ENCODE data around the gene SACM1L.

The SACM1L gene

DNA sequence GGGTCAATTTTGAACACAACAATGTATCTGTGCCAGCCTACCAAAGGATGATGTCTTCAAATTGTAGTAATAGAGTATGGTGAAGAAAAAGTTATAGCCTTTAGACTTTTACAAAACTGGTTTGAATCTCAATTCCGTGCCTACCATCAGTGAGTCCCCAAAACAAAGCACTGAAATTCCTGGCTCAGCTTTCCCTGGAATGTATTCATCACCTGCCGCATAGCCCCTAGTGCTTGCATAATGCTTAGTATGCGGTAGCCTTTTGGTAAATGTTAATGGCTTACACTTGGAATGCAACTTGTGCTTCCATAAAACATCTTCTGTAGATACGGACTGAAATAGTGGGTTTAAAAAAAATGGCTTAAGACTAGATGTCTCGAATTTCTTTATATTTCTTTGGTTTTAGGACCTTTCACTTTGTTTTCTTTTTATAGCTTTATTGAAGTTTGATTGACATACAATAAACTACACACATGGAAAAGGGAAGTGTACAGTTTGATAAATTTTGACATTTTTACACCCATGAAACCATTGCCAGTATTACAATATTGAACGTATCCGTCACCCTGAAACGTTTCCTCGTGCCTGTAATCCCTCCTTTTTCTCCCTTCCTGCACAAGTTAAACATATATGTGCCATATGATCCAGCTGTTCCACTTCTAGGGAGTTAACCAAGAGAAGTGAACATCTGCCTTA, 12.1 kb downstream of the SACM1L start:
- DNase-seq (ENCODE audit: insufficient read length) = no peak
- TF ChIP-seq POLR2A (IDR thresholded peaks at IDR 0.05; ENCODE audit: low read depth, low read length) (no peak), TAF1 (IDR thresholded peaks at IDR 0.05; ENCODE audit: borderline replicate concordance, low read depth, low read length) (no peak), POLR2AphosphoS5 (IDR thresholded peaks at IDR 0.05; ENCODE audit: low read depth, low read length) (no peak)
- no peak for FAIRE-seq

DNA sequence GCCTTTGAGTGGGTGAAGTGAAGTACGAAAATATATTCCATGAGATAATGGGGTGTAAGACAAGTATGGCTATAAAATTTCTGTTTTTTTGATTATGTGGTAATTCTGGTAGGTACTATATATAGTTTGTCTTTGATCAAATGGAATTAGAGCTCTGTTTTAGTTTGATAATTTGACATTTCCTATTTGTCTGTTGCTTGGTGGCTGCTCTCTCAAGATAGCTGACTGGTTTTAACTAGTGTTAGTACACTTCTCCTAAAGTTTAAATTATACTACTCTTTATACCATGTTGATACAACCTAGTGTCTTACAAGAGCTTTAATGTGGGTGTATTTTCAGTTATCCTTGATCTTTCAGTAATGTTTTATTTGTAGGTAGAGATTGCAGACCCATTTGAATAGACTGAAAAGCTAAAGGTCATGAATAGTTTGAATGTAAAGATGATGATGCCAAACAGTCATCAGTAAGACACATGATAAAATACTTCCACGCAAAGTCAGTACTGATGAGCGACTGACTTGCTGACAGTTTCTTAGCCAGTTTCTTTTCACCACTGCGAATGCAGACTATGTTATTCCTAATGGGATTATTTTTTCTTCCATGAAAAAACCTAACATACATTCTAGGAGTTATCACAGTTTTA, 15.2 kb downstream of the SACM1L start:
- no peak for TF ChIP-seq POLR2AphosphoS5 (IDR thresholded peaks at IDR 0.05; ENCODE audit: low read depth, low read length)
- no peak for TF ChIP-seq TAF1 (IDR thresholded peaks at IDR 0.05; ENCODE audit: borderline replicate concordance, low read depth, low read length)
- TF ChIP-seq POLR2A (IDR thresholded peaks at IDR 0.05; ENCODE audit: low read depth, low read length) = no peak
- DNase-seq (ENCODE audit: insufficient read length) (no peak), FAIRE-seq (no peak)

DNA sequence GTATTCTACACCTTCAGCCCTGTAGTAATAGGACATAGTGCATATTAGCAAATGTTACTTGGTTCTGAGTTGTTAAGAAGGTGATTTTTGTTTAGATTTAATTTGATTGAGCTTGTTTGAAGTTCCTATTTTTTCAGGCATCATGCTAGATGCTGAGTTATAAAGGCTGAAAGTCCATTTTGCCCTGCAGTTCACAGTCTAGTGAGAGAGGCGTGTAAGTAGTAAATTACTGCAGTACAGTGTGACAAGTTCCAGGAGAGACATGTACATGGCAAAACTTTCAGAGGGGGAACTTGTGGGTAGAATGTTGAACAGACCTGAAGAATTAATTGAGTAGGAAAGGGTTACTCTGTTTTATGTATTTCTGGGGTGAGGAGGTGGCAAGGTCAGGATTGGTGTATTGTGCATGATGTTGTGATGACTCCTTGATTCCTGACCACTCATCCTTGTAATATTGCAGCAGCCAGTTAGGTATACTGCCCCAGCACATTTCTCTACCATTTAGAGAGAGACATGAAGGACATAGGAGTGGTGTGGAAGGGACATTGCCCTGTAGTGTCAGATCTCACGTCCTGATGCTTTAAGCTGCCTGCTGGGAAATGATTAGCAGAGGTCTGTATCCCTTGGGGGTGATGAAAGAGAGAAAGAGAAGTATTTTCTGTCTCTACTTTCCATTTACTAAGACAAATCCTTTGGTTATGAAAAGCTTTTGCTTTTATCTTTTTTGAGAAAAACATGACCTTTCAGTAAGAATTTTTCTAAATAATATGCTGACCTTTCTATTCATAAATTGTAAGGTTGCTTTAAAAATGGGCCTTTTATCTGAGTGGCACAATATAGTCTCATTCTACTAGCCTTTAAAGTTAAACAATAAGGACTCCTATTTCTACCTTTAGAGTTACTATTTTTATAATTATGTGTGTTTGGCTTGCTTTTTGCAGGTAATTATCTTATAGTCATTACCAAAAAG, 16.9 kb downstream of the SACM1L start:
- FAIRE-seq (peak; percentile 64), DNase-seq (ENCODE audit: insufficient read length) (no peak)
- TF ChIP-seq TAF1 (IDR thresholded peaks at IDR 0.05; ENCODE audit: borderline replicate concordance, low read depth, low read length) (no peak), POLR2AphosphoS5 (IDR thresholded peaks at IDR 0.05; ENCODE audit: low read depth, low read length) (no peak), POLR2A (IDR thresholded peaks at IDR 0.05; ENCODE audit: low read depth, low read length) (no peak)

DNA sequence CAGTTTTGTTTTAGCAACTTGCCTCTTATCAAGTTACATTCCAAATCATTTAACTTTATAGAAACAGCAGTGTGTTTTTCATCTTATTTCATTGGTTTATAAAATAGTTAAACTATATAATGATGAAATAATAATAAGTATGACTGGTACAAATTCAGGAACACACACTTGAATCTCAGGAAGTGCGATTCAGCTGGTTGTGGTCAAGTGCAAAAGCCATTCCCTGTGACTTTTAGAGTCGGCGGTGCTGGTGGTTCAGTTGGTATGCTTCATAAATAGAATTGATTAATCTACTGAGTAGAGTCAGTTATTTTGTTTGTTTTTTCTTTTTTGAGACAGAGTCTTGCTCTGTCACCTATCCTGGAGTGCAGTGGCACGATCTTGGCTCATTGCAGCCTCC, 22.7 kb downstream of the SACM1L start:
- TF ChIP-seq POLR2A (IDR thresholded peaks at IDR 0.05; ENCODE audit: low read depth, low read length) (no peak), TAF1 (IDR thresholded peaks at IDR 0.05; ENCODE audit: borderline replicate concordance, low read depth, low read length) (no peak), POLR2AphosphoS5 (IDR thresholded peaks at IDR 0.05; ENCODE audit: low read depth, low read length) (no peak)
- FAIRE-seq (no peak), DNase-seq (ENCODE audit: insufficient read length) (no peak)

DNA sequence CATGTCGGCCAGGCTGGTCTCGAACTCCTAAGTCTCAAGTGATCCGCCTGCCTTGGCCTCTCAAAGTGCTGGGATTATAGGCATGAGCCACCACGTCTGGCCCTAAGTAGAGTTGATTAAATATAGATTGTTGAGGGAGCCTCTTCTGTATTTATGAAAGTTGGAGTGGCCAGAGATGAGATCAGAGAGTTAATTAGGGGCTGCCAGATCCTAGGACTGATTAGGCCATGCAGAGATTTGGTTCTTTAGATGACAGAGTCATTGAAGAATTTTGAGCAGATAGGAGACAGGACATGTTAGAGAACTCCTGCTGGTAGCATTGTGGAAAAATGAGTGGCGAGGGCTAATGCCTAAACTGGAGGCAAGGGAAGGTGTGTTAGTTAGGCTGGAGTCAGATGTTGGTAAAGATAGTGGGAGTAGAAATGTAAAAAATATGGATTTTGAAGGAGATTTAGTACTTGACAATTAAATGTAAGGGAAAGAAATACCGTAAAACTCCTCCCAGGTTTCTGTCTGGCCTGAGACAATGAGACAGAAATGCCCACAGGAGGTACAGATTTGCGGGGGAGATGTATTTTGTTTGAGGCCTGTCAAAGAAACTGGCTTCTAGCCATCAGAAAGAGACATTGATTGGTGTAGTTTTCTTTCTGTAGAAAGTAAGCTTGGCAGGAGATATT, 23.4 kb downstream of the SACM1L start:
- FAIRE-seq = no peak
- TF ChIP-seq POLR2AphosphoS5 (IDR thresholded peaks at IDR 0.05; ENCODE audit: low read depth, low read length) = no peak
- TF ChIP-seq TAF1 (IDR thresholded peaks at IDR 0.05; ENCODE audit: borderline replicate concordance, low read depth, low read length) = no peak
- no peak for TF ChIP-seq POLR2A (IDR thresholded peaks at IDR 0.05; ENCODE audit: low read depth, low read length)
- no peak for DNase-seq (ENCODE audit: insufficient read length)

DNA sequence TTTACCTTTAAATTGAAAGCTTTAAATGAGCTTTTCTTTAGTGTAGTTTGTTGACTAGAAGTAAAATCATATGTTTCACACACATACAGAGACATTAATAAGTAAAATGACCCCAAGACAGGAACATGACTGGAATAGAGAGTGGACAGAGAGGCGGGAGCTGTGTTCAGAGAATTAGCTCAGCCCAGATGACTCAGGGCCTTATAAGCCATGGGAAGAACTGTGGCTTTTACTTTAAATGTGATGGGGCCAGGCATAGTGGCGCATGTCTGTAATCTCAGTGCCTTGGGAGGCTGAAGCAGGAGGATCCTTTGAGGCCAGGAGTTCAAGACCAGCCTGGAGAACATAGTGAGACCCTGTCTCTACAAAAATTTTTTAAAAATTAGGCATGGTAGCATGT, 26.7 kb downstream of the SACM1L start:
- FAIRE-seq = no peak
- DNase-seq (ENCODE audit: insufficient read length) = no peak
- TF ChIP-seq POLR2A (IDR thresholded peaks at IDR 0.05; ENCODE audit: low read depth, low read length) = no peak
- TF ChIP-seq TAF1 (IDR thresholded peaks at IDR 0.05; ENCODE audit: borderline replicate concordance, low read depth, low read length) = no peak
- no peak for TF ChIP-seq POLR2AphosphoS5 (IDR thresholded peaks at IDR 0.05; ENCODE audit: low read depth, low read length)

DNA sequence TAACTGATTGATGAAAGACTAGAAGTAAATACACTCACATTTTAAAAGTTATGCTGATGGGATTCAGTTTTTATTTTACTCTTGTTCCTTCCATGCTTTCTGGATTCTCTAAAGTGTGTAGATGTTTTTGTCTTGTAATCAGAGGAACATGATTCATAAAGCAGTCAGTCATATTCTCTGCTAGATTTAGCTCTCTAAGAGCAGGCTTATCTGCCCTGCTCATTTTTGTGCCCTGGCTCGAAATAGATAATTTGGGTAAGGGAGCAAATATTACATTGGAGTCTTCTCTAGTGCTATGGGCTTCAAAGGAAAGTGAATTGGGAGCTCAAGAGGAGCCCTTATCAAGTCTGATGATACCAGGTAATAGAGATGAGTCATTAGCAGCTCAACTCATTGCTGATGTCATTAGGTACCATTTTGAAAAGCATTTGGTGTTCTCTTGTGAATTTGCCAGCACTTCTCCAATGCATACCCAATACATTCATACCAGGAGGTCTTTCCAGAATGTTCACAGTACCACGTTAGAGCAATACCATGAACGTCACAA, 27.7 kb downstream of the SACM1L start:
- no peak for DNase-seq (ENCODE audit: insufficient read length)
- peak; percentile 77 for FAIRE-seq
- TF ChIP-seq POLR2A (IDR thresholded peaks at IDR 0.05; ENCODE audit: low read depth, low read length) (no peak), POLR2AphosphoS5 (IDR thresholded peaks at IDR 0.05; ENCODE audit: low read depth, low read length) (no peak), TAF1 (IDR thresholded peaks at IDR 0.05; ENCODE audit: borderline replicate concordance, low read depth, low read length) (no peak)

DNA sequence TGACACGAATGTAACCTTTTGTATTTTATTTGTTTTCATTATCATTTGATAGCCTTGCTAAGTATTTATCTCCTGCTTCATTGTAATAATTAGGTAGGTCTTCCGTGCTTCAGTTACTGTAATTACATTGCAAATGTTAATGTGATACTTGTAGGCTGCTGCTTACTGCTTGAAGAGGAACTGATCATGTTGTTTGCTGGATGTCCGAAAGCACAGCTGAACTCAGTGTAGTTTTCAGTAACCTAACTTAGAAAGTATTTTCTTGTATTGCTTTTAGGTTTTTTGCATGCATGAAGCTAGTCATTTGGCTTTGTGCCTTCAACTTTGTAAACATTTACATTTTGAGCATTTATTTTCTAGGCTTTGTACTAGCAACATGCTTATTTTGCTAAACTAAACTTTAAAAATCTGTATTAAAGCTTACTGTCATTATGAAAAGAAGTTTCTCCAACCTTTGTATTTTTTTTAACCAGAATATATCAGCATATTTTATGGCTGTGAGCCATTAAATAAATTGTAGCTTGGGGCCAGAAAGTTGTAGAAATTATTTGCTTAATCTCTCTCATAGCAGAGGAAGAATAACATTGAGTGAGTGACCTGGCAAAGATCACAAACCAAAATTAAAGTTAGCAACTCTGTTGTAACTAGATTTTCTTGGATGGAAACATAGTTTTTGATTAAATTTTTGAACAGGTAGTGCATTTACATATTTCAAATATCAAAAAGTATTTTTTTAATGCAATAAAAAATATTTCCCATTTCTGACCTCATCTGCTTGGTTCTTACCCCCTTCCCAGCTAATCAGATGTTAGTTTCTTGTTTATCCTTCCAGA, 30.7 kb downstream of the SACM1L start:
- TF ChIP-seq POLR2AphosphoS5 (IDR thresholded peaks at IDR 0.05; ENCODE audit: low read depth, low read length) = no peak
- no peak for TF ChIP-seq POLR2A (IDR thresholded peaks at IDR 0.05; ENCODE audit: low read depth, low read length)
- no peak for TF ChIP-seq TAF1 (IDR thresholded peaks at IDR 0.05; ENCODE audit: borderline replicate concordance, low read depth, low read length)
- no peak for FAIRE-seq
- DNase-seq (ENCODE audit: insufficient read length) = no peak

DNA sequence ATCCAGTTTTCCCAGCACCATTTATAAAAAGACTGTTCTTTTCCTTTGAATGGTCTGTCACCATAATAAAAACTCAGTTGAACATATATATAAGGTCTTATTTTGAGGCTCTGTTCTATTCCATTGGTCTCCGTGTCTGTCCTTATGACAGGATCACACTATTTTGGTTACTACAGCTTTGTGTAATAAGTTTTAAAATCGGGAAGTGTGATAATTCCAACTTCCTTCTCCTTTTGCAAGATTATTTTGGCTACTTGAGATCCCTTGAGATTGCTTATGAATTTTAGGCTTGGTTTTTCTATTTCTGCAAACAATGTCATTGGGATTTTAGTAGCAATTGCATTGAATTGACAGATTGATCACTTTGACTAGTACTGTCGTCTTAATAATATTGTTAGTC, 35.7 kb downstream of the SACM1L start:
- no peak for TF ChIP-seq TAF1 (IDR thresholded peaks at IDR 0.05; ENCODE audit: borderline replicate concordance, low read depth, low read length)
- no peak for TF ChIP-seq POLR2A (IDR thresholded peaks at IDR 0.05; ENCODE audit: low read depth, low read length)
- TF ChIP-seq POLR2AphosphoS5 (IDR thresholded peaks at IDR 0.05; ENCODE audit: low read depth, low read length) = no peak
- no peak for DNase-seq (ENCODE audit: insufficient read length)
- FAIRE-seq = no peak

DNA sequence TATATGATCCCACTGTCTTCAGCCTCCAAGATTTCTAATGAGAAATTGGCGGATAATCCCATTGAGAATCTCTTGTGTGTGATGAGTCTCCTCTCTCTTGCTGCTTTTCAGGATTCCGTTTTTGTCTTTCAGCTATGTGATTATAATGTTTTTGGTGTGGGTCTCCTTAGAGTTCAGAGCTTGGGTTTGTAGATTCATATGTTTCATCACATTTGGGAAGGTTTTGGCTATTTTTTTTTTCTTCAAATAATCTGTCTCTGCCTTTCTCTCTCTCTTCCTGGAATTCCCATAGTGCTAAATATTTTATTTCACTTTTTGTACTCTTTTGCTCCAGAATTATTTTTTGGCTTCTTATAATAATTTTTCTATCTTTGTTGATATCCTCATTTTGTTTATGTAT, 40.4 kb downstream of the SACM1L start:
- TF ChIP-seq TAF1 (IDR thresholded peaks at IDR 0.05; ENCODE audit: borderline replicate concordance, low read depth, low read length) (no peak), POLR2A (IDR thresholded peaks at IDR 0.05; ENCODE audit: low read depth, low read length) (no peak), POLR2AphosphoS5 (IDR thresholded peaks at IDR 0.05; ENCODE audit: low read depth, low read length) (no peak)
- FAIRE-seq = no peak
- DNase-seq (ENCODE audit: insufficient read length) = no peak
